H9 (cell line): ENCODE data around the gene CREB1. TPM values are rescaled to one million over a fixed set of nuclear protein-coding genes. Genes with fewer than 3 reads are reported as not detected.

Experiments used
- DNase-seq: peaks from one replicate; pipeline ENCODE4 v3.0.0-alpha.2; 2017
- H2AFZ ChIP-seq: one replicate; pipeline ENCODE4 v1.6.1; 2013; ENCODE audit warnings: mild to moderate bottlenecking, low read length, control low read depth, moderate library complexity
- H2AK5ac ChIP-seq: 2 replicates; pipeline ENCODE4 v1.6.1; 2013; ENCODE audit warnings: low read length, control low read depth, mixed read lengths; ENCODE audit not compliant: insufficient read length
- H2BK120ac ChIP-seq: one replicate; pipeline ENCODE4 v1.6.1; 2013; ENCODE audit warnings: low read depth, mild to moderate bottlenecking, low read length, control low read depth, inconsistent platforms; ENCODE audit not compliant: poor library complexity, severe bottlenecking
- H2BK12ac ChIP-seq: 2 replicates; pipeline ENCODE4 v1.6.1; 2013; ENCODE audit warnings: low read length, control low read depth, mixed read lengths, low read depth; ENCODE audit not compliant: insufficient read length
- H2BK15ac ChIP-seq: 2 replicates; pipeline ENCODE4 v1.6.1; 2013; ENCODE audit warnings: low read depth, low read length, control low read depth
- H2BK20ac ChIP-seq: one replicate; pipeline ENCODE4 v1.6.1; 2013; ENCODE audit warnings: low read depth, mild to moderate bottlenecking, low read length, control low read depth, inconsistent platforms; ENCODE audit not compliant: poor library complexity, severe bottlenecking
- H2BK5ac ChIP-seq: 2 replicates; pipeline ENCODE4 v1.6.1; 2013; ENCODE audit warnings: low read length, control low read depth, mixed read lengths; ENCODE audit not compliant: insufficient read length
- H3K14ac ChIP-seq: 2 replicates; pipeline ENCODE4 v1.6.1; 2013; ENCODE audit warnings: low read length, control low read depth; ENCODE audit not compliant: insufficient read depth
- H3K18ac ChIP-seq: 2 replicates; pipeline ENCODE4 v1.6.1; 2013; ENCODE audit warnings: low read depth, mild to moderate bottlenecking, mixed read lengths, low read length, control low read depth; ENCODE audit not compliant: insufficient read length
- H3K23ac ChIP-seq: 2 replicates; pipeline ENCODE4 v1.6.1; 2013; ENCODE audit warnings: low read length, control low read depth, mixed read lengths, low read depth; ENCODE audit not compliant: insufficient read length
- H3K23me2 ChIP-seq: 2 replicates; pipeline ENCODE4 v1.6.1; 2013; ENCODE audit warnings: low read depth, mild to moderate bottlenecking, mixed read lengths, low read length, control low read depth; ENCODE audit not compliant: insufficient read length, poor library complexity, severe bottlenecking
- H3K27ac ChIP-seq: 2 replicates; pipeline ENCODE4 v1.5.1; 2013; ENCODE audit warnings: low read length, control low read depth, mixed read lengths, low read depth; ENCODE audit not compliant: insufficient read length
- H3K27me3 ChIP-seq: 2 replicates; pipeline ENCODE4 v1.6.1; 2013; ENCODE audit warnings: low read length, control low read depth, inconsistent platforms; ENCODE audit not compliant: insufficient read depth
- H3K4ac ChIP-seq: 2 replicates; pipeline ENCODE4 v1.6.1; 2013; ENCODE audit warnings: low read depth, mild to moderate bottlenecking, control low read depth, inconsistent platforms, low read length, moderate library complexity
- H3K4me1 ChIP-seq: 2 replicates; pipeline ENCODE4 v1.6.1; 2013; ENCODE audit warnings: low read length, control low read depth, inconsistent platforms; ENCODE audit not compliant: insufficient read depth
- H3K4me2 ChIP-seq: 2 replicates; pipeline ENCODE4 v1.6.1; 2013; ENCODE audit warnings: low read length, control low read depth, mixed read lengths; ENCODE audit not compliant: insufficient read length, insufficient read depth
- H3K56ac ChIP-seq: 2 replicates; pipeline ENCODE4 v1.6.1; 2013; ENCODE audit warnings: low read depth, mild to moderate bottlenecking, mixed read lengths, low read length, control low read depth; ENCODE audit not compliant: insufficient read length
- H3K79me1 ChIP-seq: 2 replicates; pipeline ENCODE4 v1.6.1; 2013; ENCODE audit warnings: low read depth, mild to moderate bottlenecking, moderate library complexity, low read length, control low read depth, inconsistent platforms; ENCODE audit not compliant: insufficient read depth, poor library complexity, severe bottlenecking
- H3K79me2 ChIP-seq: 2 replicates; pipeline ENCODE4 v1.6.1; 2013; ENCODE audit warnings: low read length, control low read depth, inconsistent platforms; ENCODE audit not compliant: insufficient read depth
- H3K9ac ChIP-seq: 2 replicates; pipeline ENCODE4 v1.6.1; 2013; ENCODE audit warnings: low read length, control low read depth, mixed read lengths; ENCODE audit not compliant: insufficient read length; ENCODE audit errors: extremely low read depth
- H3K9me3 ChIP-seq: one replicate; pipeline ENCODE4 v1.6.1; 2013; ENCODE audit warnings: low read depth, low read length, inconsistent platforms; ENCODE audit not compliant: control insufficient read depth
- H3T11ph ChIP-seq: one replicate; pipeline ENCODE4 v1.6.1; 2013; ENCODE audit warnings: mild to moderate bottlenecking, low read length, control low read depth, inconsistent platforms
- H4K20me1 ChIP-seq: one replicate; pipeline ENCODE4 v1.6.1; 2013; ENCODE audit not compliant: control insufficient read depth, insufficient read length, insufficient read depth
- H4K5ac ChIP-seq: 2 replicates; pipeline ENCODE4 v1.6.1; 2013; ENCODE audit warnings: low read depth, mild to moderate bottlenecking, mixed read lengths, low read length, control low read depth; ENCODE audit not compliant: insufficient read length
- H4K8ac ChIP-seq: replicated peaks from 2 replicates; pipeline ENCODE4 v1.6.1; 2013; ENCODE audit warnings: low read length, control low read depth, mixed read lengths, low read depth; ENCODE audit not compliant: insufficient read length
- H4K91ac ChIP-seq: 2 replicates; pipeline ENCODE4 v1.6.1; 2013; ENCODE audit warnings: low read depth, mild to moderate bottlenecking, moderate library complexity, mixed read lengths, low read length, control low read depth; ENCODE audit not compliant: insufficient read length
- H3K27ac Mint-ChIP-seq, 3 experiments: 2 replicates in 2 of 3; 3 replicates in 1 of 3; pipeline ENCODE4 v1.8.0; 2020 to 2021; ENCODE audit warnings: mixed read lengths in 3 of 3, mild to moderate bottlenecking in 1 of 3, moderate library complexity in 1 of 3
- H3K27me3 Mint-ChIP-seq: 2 replicates; pipeline ENCODE4 v1.8.0; 2021; ENCODE audit warnings: low read depth, mild to moderate bottlenecking, moderate library complexity, mixed read lengths
- H3K36me3 Mint-ChIP-seq, 3 experiments: 2 replicates in 2 of 3; 3 replicates in 1 of 3; pipeline ENCODE4 v1.8.0; 2020 to 2021; ENCODE audit warnings: low read depth in 3 of 3, mixed read lengths in 3 of 3; ENCODE audit not compliant: insufficient read depth in 1 of 3
- H3K4me1 Mint-ChIP-seq, 2 experiments: 2 replicates each; pipeline ENCODE4 v1.8.0; 2020; ENCODE audit warnings: mixed read lengths in 2 of 2
- H3K4me3 Mint-ChIP-seq, 2 experiments: 2 replicates in 1 of 2; 3 replicates in 1 of 2; pipeline ENCODE4 v1.8.0; 2020 to 2021; ENCODE audit warnings: mild to moderate bottlenecking in 2 of 2, mixed read lengths in 2 of 2, moderate library complexity in 1 of 2
- H3K9me3 Mint-ChIP-seq, 2 experiments: 2 replicates in 1 of 2; 3 replicates in 1 of 2; pipeline ENCODE4 v1.8.0; 2020; ENCODE audit warnings: mild to moderate bottlenecking in 2 of 2, mixed read lengths in 2 of 2, moderate library complexity in 1 of 2
- WGBS: extraction: QIAGEN DNeasy Blood & Tissue Kit; methylation state at CpG from one replicate; pipeline ENCODE4 v1.1.7; 2013; ENCODE audit warnings: missing lambda C conversion rate, low lambda C conversion rate, mixed read lengths; ENCODE audit not compliant: insufficient read length; ENCODE audit errors: extremely low coverage; 5-methylcytosine and 5-hydroxymethylcytosine counted together
- total RNA-seq: library from RNA; stranded (reverse); gene quantifications from 2 replicates; pipeline ENCODE4 v1.2.1, GENCODE V29; 2021
- TF ChIP-seq, protein P1 (sequence below): fragments of 200-600 bp; sonication (generic); conservative IDR thresholded peaks from 3 replicates; pipeline ENCODE4 v1.8.0; 2021; ENCODE audit warnings: antibody characterized with exemption, mild to moderate bottlenecking

The CREB1 gene
- total RNA-seq, 1 experiment from 2014 or later: 103 TPM

DNA sequence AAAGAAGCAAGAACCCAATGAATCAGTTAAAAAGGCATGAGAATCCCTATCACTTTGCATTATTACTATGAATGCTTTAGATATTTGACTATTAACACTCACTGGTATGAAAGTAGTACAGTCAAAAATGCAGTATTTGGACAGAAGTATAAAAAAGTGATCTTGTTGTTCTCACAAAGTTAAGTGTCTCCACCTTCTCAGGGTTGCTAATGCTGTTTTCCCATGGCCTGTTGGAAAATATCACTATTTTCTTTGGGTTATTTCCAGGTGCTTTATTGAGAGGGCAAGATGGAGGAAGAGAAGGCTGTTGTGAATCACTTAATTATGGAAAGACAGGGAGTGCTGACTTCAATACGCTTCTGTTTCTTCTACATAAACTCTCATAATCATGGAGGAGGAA is 13.6 kb upstream of the CREB1 start:
- no peak overlapping the region for H3K27ac ChIP-seq
- no peak overlapping the region for H3K4me3 Mint-ChIP-seq
- no peak overlapping the region for H2BK12ac ChIP-seq
- no peak overlapping the region for H2BK20ac ChIP-seq
- H3K36me3 Mint-ChIP-seq: peaks cover 6% of the 10 kb centered on the region in 3 experiments; a peak in 4 of 7 replicates
- H3K56ac ChIP-seq: no peak overlapping the region
- no peak overlapping the region for H3T11ph ChIP-seq
- TF ChIP-seq, protein P1, sequence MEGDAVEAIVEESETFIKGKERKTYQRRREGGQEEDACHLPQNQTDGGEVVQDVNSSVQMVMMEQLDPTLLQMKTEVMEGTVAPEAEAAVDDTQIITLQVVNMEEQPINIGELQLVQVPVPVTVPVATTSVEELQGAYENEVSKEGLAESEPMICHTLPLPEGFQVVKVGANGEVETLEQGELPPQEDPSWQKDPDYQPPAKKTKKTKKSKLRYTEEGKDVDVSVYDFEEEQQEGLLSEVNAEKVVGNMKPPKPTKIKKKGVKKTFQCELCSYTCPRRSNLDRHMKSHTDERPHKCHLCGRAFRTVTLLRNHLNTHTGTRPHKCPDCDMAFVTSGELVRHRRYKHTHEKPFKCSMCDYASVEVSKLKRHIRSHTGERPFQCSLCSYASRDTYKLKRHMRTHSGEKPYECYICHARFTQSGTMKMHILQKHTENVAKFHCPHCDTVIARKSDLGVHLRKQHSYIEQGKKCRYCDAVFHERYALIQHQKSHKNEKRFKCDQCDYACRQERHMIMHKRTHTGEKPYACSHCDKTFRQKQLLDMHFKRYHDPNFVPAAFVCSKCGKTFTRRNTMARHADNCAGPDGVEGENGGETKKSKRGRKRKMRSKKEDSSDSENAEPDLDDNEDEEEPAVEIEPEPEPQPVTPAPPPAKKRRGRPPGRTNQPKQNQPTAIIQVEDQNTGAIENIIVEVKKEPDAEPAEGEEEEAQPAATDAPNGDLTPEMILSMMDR: no peak
- no peak overlapping the region for H4K8ac ChIP-seq
- H4K91ac ChIP-seq: no peak overlapping the region
- no peak overlapping the region for H2BK5ac ChIP-seq
- no peak overlapping the region for H3K18ac ChIP-seq
- H3K4me2 ChIP-seq: no peak overlapping the region
- no peaks in the 10 kb centered on the region for H3K79me2 ChIP-seq
- no peak overlapping the region for H2AK5ac ChIP-seq
- no peaks in the 10 kb centered on the region for H3K27me3 ChIP-seq
- no peaks in the 10 kb centered on the region for H3K9me3 ChIP-seq
- H3K9ac ChIP-seq: no peak overlapping the region
- no peak overlapping the region for H3K14ac ChIP-seq
- no peak overlapping the region for H3K23ac ChIP-seq
- H4K20me1 ChIP-seq: no peaks in the 10 kb centered on the region
- H3K27me3 Mint-ChIP-seq: peaks cover 4% of the 10 kb centered on the region; the same call in 1 of the 2 replicates
- H3K23me2 ChIP-seq: no peaks in the 10 kb centered on the region
- no peak overlapping the region for H2AFZ ChIP-seq
- H3K4me1 Mint-ChIP-seq: peaks cover 0 to 4% of the 10 kb centered on the region in 2 experiments; a peak in 1 of 4 replicates
- no peak for DNase-seq
- no peak overlapping the region for H3K27ac Mint-ChIP-seq
- H4K5ac ChIP-seq: no peak overlapping the region
- peaks cover 4 to 6% of the 10 kb centered on the region in 2 experiments; a peak in 4 of 5 replicates for H3K9me3 Mint-ChIP-seq
- no peak overlapping the region for H2BK15ac ChIP-seq
- H3K4ac ChIP-seq: no peak overlapping the region
- H3K4me1 ChIP-seq: no peaks in the 10 kb centered on the region
- H2BK120ac ChIP-seq: no peak overlapping the region
- H3K79me1 ChIP-seq: no peaks in the 10 kb centered on the region
- WGBS: no CpG with 5 or more reads among the region's 1 CpG
